NCI-H2107 treated with DMSO at 0.1 percent for 48 hours (cell line): ENCODE results near the gene IQSEC2.

Experiments used
- DNase-seq: peaks from one replicate; lab custom pipeline; 2025; ENCODE audit not compliant: unreplicated experiment; lab: John Stamatoyannopoulos, UW

The IQSEC2 gene

DNA sequence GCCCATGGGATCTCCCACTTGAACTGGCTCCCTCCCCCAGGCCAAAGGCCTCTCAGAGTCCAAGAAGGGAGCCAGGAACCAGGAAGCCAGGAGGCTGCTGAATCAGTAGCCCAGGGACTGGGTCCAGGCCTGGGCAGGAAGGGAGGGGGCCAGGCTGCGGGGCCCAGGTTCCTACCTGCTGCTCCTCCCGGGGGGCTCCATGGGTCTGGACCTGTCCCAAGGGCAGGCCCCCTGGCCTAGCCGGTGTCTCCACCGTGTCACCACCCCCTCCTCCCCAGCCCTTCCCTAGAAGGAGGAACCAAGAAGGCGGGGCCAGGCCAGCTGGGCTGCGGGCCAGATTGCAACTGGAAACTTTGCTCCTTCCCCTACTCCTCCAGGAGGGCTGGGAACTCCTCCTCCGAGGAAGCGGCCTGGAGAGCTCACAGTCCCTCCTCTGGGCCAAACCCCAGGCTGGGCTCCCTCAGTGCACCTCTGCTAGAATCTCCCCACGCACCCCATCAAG is at the start of gene IQSEC2:
Gene IQSEC2 (minus strand): TSS at position 264 of the 502 bp plus-strand sequence.
- peak; percentile 22 for DNase-seq

DNA sequence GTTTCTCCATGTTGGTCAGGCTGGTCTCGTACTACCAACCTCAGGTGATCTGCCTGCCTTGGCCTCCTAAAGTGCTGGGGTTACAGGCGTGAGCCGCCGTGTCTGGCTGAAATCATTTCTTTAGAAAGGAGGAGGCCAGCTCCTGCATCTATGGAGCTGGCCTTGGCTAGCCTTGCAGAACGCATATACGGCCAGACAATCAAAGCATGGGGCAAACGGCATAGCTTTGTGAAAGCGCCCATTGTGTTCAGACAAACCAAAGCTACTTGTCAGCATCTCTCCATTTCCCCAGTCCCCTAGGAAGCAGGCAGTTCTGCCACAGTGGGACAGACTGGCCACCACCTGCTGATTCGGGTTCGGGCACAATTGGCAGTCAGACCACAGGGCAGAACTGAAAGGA is 48.9 kb upstream of the IQSEC2 start:
- DNase-seq: no peak

DNA sequence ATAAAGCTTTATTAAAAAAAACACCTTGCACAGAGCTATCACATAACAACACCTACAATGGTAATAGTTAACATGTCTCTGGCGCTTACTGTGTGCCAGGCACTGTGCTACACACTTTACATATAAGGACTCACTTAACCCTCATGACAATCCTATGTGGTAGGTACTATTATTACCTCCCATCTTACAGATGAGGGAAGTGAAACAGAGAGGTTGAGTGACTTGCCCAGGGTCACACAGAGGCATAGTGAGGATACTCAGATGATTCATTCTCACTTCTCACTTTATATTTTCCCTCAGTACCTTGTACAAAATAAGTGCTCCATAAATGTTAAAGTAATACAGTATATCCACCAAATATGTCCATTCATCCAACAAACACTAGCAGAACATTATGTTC is 43.4 kb upstream of the IQSEC2 start:
- DNase-seq: no peak

DNA sequence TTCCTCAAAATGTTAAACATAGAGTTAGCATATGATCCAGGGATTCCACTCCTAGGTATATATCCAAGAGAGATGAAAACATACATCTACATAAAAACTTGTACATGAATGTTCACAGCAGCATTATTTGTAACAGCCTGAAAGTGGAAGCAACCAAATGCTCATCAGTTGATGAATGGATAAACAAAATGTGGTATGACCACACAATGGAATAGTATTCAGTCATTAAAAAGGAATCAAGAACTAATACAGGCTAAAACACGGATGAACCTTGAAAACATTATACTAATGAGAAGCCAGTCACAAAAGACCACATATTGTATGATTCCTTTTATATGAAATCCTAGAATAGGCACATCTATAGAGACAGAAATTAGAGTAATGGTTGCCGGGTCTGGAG is 42.7 kb upstream of the IQSEC2 start:
- DNase-seq: no peak

DNA sequence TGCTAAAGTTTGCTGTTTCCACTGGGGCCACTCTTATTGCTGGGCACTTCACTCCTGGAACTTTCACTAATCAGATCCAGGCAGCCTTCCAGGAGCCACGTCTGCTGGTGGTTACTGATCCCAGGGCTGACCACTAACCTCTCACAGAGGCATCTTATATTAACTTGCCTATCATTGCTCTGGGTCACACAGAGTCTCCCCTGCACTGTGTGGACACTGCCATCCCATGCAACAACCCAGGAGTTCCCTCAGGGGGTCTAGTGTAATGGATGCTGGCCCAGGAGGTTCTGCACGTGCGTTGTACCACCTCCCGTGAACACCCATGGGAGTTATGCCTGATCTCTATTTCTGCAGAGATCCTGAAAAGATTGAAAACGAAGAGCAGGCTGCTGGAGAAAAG is 41.8 kb upstream of the IQSEC2 start:
- no peak for DNase-seq

DNA sequence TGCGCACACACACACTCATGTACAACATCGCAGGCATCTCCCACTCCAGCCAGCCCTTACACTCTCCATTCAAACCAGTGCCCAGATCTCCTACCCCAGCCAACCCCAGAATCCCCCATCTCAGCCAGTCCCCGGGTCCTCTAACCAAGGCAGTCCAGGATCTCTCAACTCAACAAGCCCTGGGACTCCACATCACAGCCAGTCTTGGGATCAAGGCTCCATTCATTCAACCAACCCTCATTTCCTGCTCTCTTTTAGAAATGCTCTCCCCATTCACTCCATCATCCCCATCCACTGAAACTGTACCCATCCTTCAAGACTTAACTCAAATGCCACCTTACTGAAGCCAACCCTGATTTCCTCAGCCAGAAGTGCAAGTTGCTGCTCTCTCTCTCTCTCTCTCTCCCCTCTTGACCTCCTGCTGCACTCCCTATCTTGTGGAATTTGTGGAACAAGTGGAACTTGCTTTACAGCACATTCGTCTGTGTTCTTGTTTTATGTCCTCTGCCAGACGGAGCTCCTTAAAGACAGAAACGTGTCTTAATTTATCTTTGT is 40.6 kb upstream of the IQSEC2 start:
- no peak for DNase-seq

DNA sequence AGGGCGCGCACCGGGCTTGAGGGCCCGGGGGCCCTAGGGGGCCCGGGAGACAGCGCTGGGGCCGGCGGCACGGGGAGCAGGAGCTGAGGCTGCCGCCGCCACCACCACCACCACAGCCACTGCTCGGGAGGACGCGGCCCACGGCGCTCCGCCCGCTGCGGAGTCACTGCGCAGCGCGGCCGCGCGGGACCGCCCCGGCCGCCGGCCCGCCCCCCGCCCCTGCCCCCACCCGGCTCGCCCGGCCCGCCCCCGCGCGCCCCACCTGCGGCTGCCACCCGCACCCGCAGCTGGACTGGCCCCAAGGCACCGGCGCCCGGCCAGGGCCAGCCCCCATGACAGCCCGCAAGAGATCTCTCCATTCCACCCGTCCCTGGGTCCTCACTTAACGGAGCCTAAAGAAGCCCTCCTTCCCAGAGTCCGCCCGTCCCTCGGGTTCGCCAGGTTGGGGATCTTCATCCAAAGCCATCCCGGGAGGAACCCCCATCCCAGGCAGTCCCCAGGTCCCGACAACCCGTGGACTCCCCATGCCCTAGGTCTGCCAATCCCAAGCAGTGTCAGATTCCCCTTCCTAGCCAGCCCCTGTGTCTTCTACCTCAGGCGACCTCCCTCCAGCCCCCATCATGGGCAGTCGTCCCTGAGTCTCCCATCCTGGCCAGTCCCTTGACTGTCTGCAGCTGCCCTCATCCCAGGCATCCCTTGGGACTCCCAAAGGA is 40.0 kb upstream of the IQSEC2 start:
- no peak for DNase-seq

DNA sequence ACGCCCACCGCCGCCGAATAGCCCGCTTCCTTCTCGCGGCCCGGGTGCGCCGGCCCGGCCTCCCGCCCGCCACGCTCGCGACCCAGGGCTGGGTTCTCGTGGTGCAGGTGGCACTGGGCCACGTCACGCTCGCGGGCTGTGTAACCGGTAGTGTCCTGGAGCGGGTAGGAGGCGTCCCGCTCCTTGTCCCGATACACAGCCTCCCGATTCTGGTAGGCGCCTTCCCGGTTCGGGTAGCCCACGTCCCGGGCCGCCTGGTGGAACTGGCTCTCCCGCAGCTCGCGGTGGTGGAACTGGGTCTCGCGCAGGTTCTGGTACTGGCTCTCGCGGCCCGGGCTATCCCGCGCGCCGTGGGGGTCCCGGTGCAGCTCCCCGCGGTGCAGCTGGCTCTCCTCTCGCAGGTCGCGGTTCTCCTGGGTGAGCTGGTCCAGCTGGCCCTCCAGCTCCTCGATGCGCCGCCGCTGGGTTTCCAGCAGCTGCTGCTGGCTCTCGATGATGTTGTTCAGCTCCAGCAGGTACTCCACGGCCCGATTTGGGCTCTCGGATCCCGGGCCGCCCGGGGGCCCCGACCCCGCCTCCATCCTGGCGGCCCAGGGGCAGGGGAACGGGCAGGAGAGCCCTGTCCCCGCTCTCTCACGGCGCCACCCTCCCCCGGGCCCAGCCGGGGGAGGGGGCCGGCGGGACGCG is 39.3 kb upstream of the IQSEC2 start:
- DNase-seq: no peak

DNA sequence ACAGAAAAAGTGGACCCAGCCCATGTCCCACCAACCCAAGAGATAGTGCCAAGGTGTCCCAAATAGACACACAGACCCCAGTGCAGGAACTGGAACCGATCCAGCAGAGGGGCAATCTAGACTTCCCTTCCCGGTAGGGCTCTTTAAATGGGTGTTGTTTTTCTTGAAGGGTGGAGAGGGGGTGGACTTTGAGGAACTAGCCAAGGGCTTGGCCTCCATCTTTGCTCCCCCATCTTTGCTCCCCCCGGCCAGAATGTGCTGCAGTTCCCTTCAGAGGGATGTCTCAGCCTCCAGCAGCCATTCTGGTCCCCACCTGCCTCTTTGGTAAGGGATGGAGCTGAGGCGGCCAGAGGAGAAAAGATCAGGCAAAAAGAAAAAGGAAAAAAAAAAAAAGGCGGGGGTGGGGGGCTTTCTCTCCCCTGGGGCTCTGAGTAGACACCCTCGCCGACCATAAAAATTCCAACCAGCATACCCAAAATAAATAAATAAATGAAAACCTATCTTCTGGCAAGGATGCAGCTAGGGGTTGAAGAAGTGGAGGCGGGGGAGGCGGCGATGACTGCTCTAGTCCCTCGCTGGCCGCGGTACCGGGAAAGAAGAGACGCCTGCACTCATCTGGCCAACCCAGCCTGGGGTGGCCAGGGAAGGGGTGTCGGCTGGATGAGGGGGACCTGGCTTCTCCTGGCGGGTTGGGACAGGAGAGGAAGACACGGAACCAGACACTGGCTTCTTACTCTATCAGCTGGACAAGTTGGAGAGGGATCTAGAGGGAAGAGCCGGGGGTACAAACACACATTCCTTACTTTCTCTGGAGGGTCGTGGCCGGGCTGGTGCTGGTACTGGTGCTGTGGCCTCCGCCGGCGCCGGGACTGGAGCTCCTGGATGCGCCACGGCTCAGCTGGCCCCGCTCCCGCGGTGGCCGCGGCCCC is 38.5 kb upstream of the IQSEC2 start:
- no peak for DNase-seq

DNA sequence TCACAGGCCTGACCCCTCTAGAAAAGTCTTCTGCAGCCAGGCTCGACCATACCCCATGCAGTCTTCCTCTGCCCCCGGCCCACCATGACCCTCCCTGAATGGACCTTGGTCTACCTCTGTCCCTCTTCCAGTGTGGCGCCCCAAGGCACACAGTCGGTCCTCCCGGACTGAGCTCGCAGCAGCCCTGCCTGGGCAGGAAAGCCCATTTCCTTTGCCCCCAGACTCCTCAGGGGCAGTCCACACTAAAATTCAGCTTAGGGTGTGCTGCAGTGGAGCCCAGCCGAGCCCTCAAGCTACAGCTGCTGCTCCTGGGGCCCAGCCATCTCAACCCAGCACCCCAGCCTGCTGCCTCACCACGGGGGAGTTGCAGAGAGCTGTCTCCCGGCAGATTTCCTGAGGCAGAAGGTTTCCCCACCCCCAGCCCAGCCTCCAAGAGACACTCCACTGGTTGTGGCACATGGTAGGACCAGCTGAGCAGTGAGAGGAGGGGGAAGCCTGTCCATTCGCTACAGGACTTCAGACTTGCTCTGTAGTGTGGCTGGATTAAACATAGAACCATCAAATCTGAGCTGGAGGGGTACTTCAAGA is 37.5 kb upstream of the IQSEC2 start:
- no peak for DNase-seq

DNA sequence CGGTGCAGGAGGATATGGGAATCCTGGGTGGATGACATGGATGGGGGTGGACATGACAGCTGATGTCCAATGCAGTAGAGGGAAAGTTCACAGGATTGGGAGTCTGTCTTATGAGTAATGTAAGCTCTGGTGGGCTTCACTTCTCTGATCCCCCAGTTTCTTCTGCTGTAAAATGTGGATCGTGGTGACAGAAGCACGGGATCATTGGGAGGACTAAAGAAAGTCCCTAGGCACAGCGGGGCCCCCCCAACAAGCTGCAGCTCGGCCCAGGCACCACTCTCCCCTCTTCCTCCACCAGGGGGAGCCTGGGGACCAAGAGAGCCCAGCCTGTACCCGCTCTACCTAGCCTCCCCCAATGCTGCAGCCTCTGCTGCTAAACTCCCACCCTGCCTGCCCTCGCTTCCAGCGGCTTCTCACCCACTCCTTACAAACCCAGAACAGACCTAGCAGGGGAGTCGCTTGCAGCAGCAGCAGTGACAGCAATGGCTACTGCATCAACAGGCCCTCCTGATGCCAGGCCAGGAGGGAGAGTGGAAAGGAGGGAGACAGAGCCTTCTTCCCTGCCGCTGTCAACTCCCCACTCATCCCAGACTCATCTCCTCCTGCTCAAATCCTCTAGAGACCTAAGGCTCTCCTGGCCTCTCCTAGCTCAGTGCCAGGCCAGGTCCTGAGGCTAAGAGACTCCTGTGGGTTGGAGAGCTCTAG is 36.1 kb upstream of the IQSEC2 start:
- DNase-seq: peak; percentile 27

DNA sequence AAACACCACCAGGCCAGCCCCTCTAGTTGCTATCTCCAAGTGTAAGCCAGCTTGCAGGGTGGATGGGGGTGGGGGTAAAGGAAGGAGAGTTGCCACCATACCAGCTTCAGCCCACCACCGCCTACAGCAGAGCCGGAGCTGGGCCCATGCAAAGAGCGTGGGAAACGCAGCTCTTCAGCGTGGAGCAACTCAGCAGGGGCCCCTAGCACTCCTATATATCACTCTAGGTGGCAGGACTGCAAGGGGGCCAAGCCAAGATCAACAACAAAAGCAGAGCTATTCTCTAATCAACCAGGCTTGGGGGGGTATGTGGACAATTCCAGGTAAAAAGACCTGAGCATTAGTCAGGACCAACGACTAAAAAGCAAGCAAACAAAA is 35.5 kb upstream of the IQSEC2 start:
- no peak for DNase-seq

DNA sequence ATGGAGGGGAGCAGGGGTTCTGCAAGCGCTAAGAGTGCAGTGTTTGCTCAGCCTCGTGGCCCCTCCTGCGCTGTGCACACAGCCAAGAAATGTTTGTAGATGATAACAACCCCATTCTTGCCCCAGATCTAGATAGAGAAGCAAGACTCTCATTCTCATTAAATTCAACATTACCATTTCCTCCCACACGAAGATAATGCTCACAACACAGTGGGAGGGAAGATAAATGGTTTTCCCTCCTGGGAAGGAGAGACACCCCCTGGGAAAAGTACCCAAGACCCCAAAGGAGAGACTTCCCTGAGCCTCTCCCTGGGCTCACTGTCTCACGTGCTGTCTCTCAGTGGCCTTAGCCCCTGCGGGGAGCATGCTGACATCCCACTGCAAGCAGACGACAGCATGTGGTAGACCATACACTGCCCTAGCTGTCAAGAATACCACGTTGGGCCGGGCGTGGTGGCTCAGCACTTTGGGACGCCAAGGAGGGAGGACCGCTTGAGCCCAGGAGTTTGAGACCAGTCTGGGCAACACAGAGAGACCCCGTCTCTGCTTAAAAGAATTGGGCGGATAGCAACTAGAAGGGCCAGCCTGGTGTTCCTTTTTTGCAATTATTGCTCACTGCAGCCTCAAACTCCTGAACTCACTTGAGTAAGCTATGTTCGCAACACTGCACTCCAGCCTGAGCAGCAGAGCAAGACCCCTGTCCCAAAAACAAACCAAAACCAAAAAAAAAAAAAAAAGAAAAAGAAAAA is 34.9 kb upstream of the IQSEC2 start:
- DNase-seq: no peak

DNA sequence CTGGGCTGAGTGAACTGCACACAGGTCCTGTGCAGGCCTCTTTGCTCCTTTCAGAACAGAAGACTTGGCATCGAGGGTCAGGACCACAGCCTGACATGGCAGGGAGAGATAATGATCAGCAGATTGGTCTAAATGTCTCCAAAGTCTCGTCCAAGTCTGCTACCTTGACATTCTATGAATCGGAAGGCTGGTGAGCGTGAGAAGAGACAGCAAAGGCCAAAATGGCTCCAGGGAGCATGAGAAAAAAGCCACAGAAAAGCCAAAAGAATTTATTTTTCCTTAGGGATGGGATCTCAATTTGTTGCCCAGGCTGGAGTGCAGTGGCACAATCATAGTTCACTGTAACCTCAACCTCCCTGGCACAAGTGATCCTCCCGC is 32.3 kb upstream of the IQSEC2 start:
- no peak for DNase-seq

DNA sequence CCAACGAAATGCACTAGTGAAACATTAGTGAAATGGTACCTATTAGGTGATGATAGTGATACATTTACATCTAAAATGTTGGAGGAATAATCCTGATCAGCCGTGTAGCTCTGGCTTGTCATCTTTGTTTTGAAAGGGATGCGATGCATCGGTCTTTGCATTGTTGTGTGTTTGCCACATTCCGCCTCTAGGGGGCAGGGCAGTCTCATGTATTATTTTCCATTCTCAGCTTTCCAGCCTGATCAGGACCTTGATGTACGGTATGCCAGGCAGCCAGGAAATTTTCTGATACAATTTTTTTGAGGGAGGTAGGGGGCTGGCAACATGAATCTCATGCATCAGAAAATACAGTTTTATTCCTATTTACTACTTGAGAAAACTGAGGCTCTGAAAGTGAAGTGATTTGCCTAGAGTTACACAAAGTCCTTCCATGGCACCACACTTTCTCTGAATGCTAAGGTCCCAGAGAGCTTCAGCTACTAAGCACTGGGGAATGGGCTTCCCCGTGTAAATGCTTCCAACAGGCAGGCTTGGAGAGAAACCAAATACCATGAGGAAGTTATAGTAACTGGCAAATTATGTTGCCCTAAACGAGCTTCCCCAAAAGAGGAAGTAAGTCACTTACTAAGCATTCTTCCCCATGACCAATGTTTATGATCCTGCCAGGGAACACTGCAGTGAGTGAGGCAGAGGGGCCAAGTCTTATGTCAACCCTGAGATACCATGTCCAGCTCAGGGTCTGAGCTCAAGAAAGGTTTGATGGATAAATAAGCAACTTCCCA is 31.8 kb upstream of the IQSEC2 start:
- DNase-seq: peak; percentile 59

DNA sequence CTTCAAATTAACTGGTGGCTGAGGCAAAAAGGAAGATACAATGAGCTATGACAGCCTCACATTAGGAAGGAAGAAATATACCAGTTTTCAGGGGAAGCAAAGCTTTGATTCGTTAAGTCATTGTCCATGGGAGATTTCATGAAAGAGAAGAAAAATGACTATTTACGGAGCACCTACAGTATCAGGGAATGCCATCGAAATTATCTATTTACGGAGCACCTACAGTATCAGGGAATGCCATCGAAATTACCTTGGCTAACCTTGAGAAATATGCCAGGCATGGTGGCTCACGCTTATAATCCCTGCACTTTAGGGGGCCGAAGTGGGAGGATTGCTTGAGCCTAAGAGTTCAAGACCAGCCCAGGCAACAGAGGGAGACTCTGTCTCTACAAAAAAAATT is 28.5 kb upstream of the IQSEC2 start:
- no peak for DNase-seq

DNA sequence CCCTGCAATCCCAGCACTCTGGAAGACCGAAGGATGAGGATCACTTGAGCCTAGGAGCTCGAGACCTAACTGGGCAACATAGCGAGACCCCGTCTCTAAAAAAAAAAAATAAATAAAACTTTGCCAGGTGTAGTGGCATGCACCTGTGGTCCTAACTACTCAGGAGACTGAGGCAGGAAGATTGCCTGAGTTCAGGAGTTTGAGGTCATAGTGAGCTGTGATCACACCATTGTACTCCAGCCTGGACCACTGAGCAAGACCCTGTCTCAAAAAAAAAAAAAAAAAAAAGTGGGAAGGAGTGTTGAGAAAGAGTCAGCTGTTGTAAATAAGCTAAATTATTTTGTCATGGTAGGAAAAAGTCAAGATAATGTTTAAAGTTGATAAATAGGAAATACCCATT is 27.5 kb upstream of the IQSEC2 start:
- DNase-seq: no peak

DNA sequence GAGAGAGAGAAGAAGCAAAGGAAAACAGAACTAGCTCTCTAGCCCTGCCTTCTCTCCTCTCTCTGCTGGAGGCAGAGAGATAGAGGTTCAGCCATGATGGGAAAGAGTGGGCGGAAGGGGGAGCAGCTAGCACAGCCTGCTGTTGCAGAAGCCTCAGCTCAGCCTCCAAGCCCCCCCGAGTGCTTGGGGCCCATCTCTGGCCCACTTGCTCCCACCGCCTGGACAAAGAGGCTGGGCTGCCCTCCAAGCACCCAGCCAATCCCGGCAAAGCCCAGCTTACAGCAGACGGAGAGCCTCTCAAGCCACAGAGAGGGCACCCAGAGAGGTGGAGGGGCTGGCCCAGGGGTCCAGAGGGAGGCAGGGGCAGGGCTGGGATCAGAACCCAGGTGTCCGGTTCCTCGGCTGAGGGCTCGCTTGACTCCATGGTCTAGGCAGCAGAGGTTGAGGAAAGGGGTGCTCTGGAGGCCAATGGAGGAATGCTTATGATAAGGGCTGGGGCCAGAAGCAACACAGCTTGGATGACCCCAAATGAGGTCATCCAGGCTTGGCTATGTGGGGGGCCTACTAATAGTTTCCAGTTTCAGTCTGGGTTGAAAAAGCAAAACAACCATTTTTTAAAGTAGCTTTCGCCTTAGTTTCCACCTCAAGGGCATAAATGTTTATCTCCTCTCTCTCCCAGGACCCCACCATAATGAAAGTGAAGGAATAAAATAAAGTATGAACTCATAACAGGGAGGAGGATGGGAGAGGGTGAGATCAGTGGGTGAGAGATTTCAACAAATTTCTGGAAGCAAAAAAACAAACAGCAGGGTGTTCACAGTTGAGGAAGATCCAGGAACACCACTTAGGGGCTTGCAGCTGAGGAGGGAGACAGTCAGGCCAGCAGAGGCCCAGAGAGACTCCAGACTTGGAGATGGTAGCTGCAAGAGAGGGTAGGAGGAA is 24.9 kb upstream of the IQSEC2 start:
- DNase-seq: no peak
